GM13977 (cell line): ENCODE results near the gene ARL4A.

Source experiments
- DNase-seq: peaks from one replicate; pipeline ENCODE4 v3.0.0; 2012; ENCODE audit warnings: low spot score
- CTCF ChIP-seq: IDR thresholded peaks from 2 replicates; pipeline ENCODE4 v1.5.1; 2012; ENCODE audit warnings: mild to moderate bottlenecking, control low read depth; ENCODE audit not compliant: insufficient read depth; ENCODE audit errors: extremely low read depth, missing control alignments
- in situ Hi-C: fragments of 300-500 bp; cut with MboI; formaldehyde crosslinking; loops from one replicate; pipeline ENCODE4 v1.12.0; 2022; ENCODE audit warnings: low sequenced_read_pairs, low pct_unique_long_range_greater_than_20kb, mixed read lengths, inconsistent platforms; ENCODE audit not compliant: unreplicated experiment

ARL4A gene

GRCh38 chr7:12735923-12736322 lies 48.5 kb downstream of the ARL4A start:
- in situ Hi-C loops: no loop called here
- DNase-seq: no peak
- TF ChIP-seq CTCF: no peak

GRCh38 chr7:12737373-12737772 lies 49.9 kb downstream of the ARL4A start:
- no peak for DNase-seq
- in situ Hi-C loops: no loop called here
- TF ChIP-seq CTCF: no peak

GRCh38 chr7:12737836-12738235 lies 50.4 kb downstream of the ARL4A start:
- TF ChIP-seq CTCF: no peak
- in situ Hi-C loops: no loop called here
- DNase-seq: no peak

- no peak for DNase-seq
- TF ChIP-seq CTCF: no peak
- in situ Hi-C loops: no loop called here
Measured at GRCh38 chr7:12738665-12739064, 51.2 kb downstream of the ARL4A start.
